Neuronal stem cell (in vitro differentiated cells): ENCODE data around the gene FYN.

Source experiments
- DNase-seq: peaks from one replicate; pipeline ENCODE4 v3.0.0-alpha.2; 2013; ENCODE audit warnings: low spot score
- H2AFZ ChIP-seq: one replicate; pipeline ENCODE4 v1.6.1; 2013; ENCODE audit warnings: mild to moderate bottlenecking, low read length, inconsistent platforms
- H2AK5ac ChIP-seq: 2 replicates; pipeline ENCODE4 v1.6.1; 2013; ENCODE audit warnings: low read depth, mild to moderate bottlenecking, inconsistent platforms, low read length, moderate library complexity, mixed read lengths
- H2BK120ac ChIP-seq: 2 replicates; pipeline ENCODE4 v1.6.1; 2013; ENCODE audit warnings: low read depth, mild to moderate bottlenecking, inconsistent platforms, low read length, moderate library complexity, mixed read lengths
- H2BK12ac ChIP-seq: one replicate; pipeline ENCODE4 v1.6.1; 2013; ENCODE audit warnings: low read length, inconsistent platforms
- H2BK15ac ChIP-seq: 2 replicates; pipeline ENCODE4 v1.6.1; 2013; ENCODE audit warnings: mild to moderate bottlenecking, low read length, inconsistent platforms, mixed read lengths
- H2BK5ac ChIP-seq: one replicate; pipeline ENCODE4 v1.6.1; 2013; ENCODE audit warnings: inconsistent platforms, mild to moderate bottlenecking, low read length, moderate library complexity
- H3K14ac ChIP-seq: one replicate; pipeline ENCODE4 v1.6.1; 2013; ENCODE audit warnings: low read length, inconsistent platforms
- H3K18ac ChIP-seq: 2 replicates; pipeline ENCODE4 v1.6.1; 2013; ENCODE audit warnings: low read length, inconsistent platforms
- H3K23ac ChIP-seq: 2 replicates; pipeline ENCODE4 v1.6.1; 2013; ENCODE audit warnings: low read depth, mild to moderate bottlenecking, mixed read lengths, low read length, inconsistent platforms; ENCODE audit not compliant: poor library complexity
- H3K27ac ChIP-seq: replicated peaks from 3 replicates; pipeline ENCODE4 v1.5.1; 2013; ENCODE audit warnings: low read length, inconsistent platforms
- H3K27me3 ChIP-seq, 3 experiments: 2 replicates each; pipeline ENCODE4 v1.6.1; 2013; ENCODE audit warnings: low read length in 3 of 3, mild to moderate bottlenecking in 2 of 3, inconsistent platforms in 1 of 3, low read depth in 1 of 3, mixed read lengths in 1 of 3, moderate library complexity in 1 of 3; ENCODE audit not compliant: control insufficient read depth in 3 of 3, insufficient read depth in 3 of 3
- H3K36me3 ChIP-seq, 2 donors: replicated peaks in 1 of 2; 2 replicates each; pipeline ENCODE4 v1.6.1; 2013; ENCODE audit warnings: low read length in 2 of 2; ENCODE audit not compliant: control insufficient read depth in 2 of 2, insufficient read depth in 2 of 2
- H3K4ac ChIP-seq: 2 replicates; pipeline ENCODE4 v1.6.1; 2013; ENCODE audit warnings: inconsistent platforms, mild to moderate bottlenecking, low read length, moderate library complexity
- H3K4me1 ChIP-seq, 2 donors: 1 replicate in 1 of 2; 2 replicates in 1 of 2; pipeline ENCODE4 v1.6.1; 2013; ENCODE audit warnings: low read length in 2 of 2, low read depth in 1 of 2; ENCODE audit not compliant: control insufficient read depth in 2 of 2, insufficient read depth in 1 of 2
- H3K4me2 ChIP-seq: one replicate; pipeline ENCODE4 v1.6.1; 2013; ENCODE audit warnings: mild to moderate bottlenecking, low read length, inconsistent platforms; ENCODE audit not compliant: insufficient read depth, poor library complexity, severe bottlenecking
- H3K4me3 ChIP-seq, 2 donors: 2 replicates each; pipeline ENCODE4 v1.5.1; 2013; ENCODE audit warnings: low read length in 2 of 2, mild to moderate bottlenecking in 2 of 2, inconsistent platforms in 1 of 2, moderate library complexity in 1 of 2
- H3K79me1 ChIP-seq: one replicate; pipeline ENCODE4 v1.6.1; 2013; ENCODE audit warnings: low read depth, mild to moderate bottlenecking, inconsistent platforms, low read length, moderate library complexity
- H3K9ac ChIP-seq: one replicate; pipeline ENCODE4 v1.6.1; 2013; ENCODE audit warnings: mild to moderate bottlenecking, low read depth, low read length, inconsistent platforms; ENCODE audit not compliant: poor library complexity
- H3K9me3 ChIP-seq, 2 donors: replicated peaks in 1 of 2; 2 replicates each; pipeline versions ENCODE3 to v1.6.1; 2013; ENCODE audit warnings: low read length in 2 of 2, mild to moderate bottlenecking in 2 of 2, inconsistent platforms in 1 of 2, low read depth in 1 of 2, mixed read lengths in 1 of 2, moderate library complexity in 1 of 2; ENCODE audit not compliant: control insufficient read depth in 2 of 2, insufficient read depth in 1 of 2
- H4K8ac ChIP-seq: one replicate; pipeline ENCODE4 v1.6.1; 2013; ENCODE audit warnings: low read depth, mild to moderate bottlenecking, inconsistent platforms, low read length, moderate library complexity
- H4K91ac ChIP-seq: one replicate; pipeline ENCODE4 v1.6.1; 2013; ENCODE audit warnings: low read length, low read depth, mild to moderate bottlenecking, inconsistent platforms; ENCODE audit not compliant: poor library complexity
- WGBS, 2 donors: extraction: QIAGEN DNeasy Blood & Tissue Kit; methylation state at CpG; one replicate each; pipeline ENCODE4 v1.1.7; 2013; ENCODE audit warnings: missing lambda C conversion rate in 2 of 2, mixed read lengths in 1 of 2; ENCODE audit not compliant: insufficient read length in 2 of 2, insufficient replicate concordance in 1 of 2; ENCODE audit errors: extremely low coverage in 2 of 2; 5-methylcytosine and 5-hydroxymethylcytosine counted together

FYN gene

DNA sequence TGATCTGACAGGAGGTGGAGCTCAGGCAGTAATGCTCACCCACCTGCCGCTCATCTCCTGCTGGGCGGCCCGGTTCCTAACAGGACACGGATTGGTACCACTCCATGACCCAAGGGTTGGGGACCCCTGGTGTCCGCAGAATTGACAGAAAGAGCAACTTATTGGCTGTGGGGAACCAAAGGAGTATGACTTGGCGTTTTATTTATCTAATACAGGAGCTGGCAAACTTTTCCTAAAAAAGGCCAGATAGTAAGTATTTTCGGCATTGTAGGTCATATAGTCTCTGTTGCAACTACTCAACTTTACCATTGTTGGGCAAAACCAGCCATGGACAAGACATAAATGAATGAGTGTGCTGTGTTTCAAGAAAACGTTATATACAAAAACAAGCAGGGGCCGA, 223.2 kb downstream of the FYN start:
- H3K27ac ChIP-seq: no peak overlapping the region
- no peak overlapping the region for H4K91ac ChIP-seq
- no peak overlapping the region for H2AK5ac ChIP-seq
- no peaks in the 10 kb centered on the region for H3K4me1 ChIP-seq
- no CpG with 5 or more reads among the region's 9 CpGs for WGBS, 2 donors
- H3K4me2 ChIP-seq: no peak overlapping the region
- H3K18ac ChIP-seq: no peak overlapping the region
- no peak overlapping the region for H3K4me3 ChIP-seq
- H2BK12ac ChIP-seq: no peak overlapping the region
- H4K8ac ChIP-seq: no peak overlapping the region
- H3K36me3 ChIP-seq: peaks cover 0 to 5% of the 10 kb centered on the region in 2 donors
- H3K9ac ChIP-seq: no peak overlapping the region
- no peak overlapping the region for H3K23ac ChIP-seq
- no peak overlapping the region for H3K4ac ChIP-seq
- H3K9me3 ChIP-seq: peaks cover 0 to 9% of the 10 kb centered on the region in 2 donors
- no peak overlapping the region for H2BK5ac ChIP-seq
- no peak overlapping the region for H2BK15ac ChIP-seq
- H3K79me1 ChIP-seq: no peaks in the 10 kb centered on the region
- no peak overlapping the region for H3K14ac ChIP-seq
- H2BK120ac ChIP-seq: no peak overlapping the region
- DNase-seq: no peak
- H2AFZ ChIP-seq: no peak overlapping the region
- H3K27me3 ChIP-seq: no peaks in the 10 kb centered on the region

DNA sequence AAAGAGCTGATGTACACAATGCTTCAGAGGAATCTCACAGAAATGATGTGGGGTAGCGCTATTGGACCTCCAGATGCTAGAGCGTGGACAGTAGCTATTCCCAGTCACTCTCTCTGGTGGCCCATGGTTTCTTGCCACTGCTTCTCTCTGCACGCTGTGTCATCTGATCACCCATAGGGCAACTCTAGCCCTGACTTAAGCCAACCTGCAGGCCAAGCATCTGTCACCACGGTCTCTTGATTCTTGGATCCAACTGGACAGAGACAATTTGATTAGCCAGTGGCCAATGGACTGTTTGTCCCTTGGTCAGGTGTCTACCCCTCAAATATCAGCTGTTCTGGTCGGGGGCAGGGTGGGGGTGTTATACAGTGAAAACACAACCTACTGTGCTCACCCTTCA, 225.2 kb downstream of the FYN start:
- no peak for DNase-seq
- H3K4me3 ChIP-seq: no peak overlapping the region
- no peaks in the 10 kb centered on the region for H3K79me1 ChIP-seq
- WGBS, 2 donors: no CpG with 5 or more reads among the region's 5 CpGs
- H3K36me3 ChIP-seq: peaks cover 0 to 5% of the 10 kb centered on the region in 2 donors
- H2AFZ ChIP-seq: no peak overlapping the region
- H3K14ac ChIP-seq: no peak overlapping the region
- no peak overlapping the region for H2BK15ac ChIP-seq
- H2AK5ac ChIP-seq: no peak overlapping the region
- H4K8ac ChIP-seq: no peak overlapping the region
- H3K9ac ChIP-seq: no peak overlapping the region
- no peak overlapping the region for H2BK12ac ChIP-seq
- H3K27me3 ChIP-seq: no peaks in the 10 kb centered on the region
- no peak overlapping the region for H3K18ac ChIP-seq
- H2BK5ac ChIP-seq: no peak overlapping the region
- no peak overlapping the region for H3K27ac ChIP-seq
- H3K4ac ChIP-seq: no peak overlapping the region
- no peak overlapping the region for H4K91ac ChIP-seq
- H3K23ac ChIP-seq: no peak overlapping the region
- H2BK120ac ChIP-seq: no peak overlapping the region
- no peaks in the 10 kb centered on the region for H3K4me1 ChIP-seq
- peaks cover 0 to 9% of the 10 kb centered on the region in 2 donors for H3K9me3 ChIP-seq
- no peak overlapping the region for H3K4me2 ChIP-seq

GRCh38 chr6:111646942-111647341, 226.3 kb downstream of the FYN start:
- H3K27me3 ChIP-seq: no peaks in the 10 kb centered on the region
- DNase-seq: no peak
- no peak overlapping the region for H3K23ac ChIP-seq
- H2BK15ac ChIP-seq: no peak overlapping the region
- no peak overlapping the region for H3K4me2 ChIP-seq
- peaks cover 0 to 5% of the 10 kb centered on the region in 2 donors for H3K36me3 ChIP-seq
- H3K4me3 ChIP-seq: no peak overlapping the region
- H2AK5ac ChIP-seq: no peak overlapping the region
- no peak overlapping the region for H2BK120ac ChIP-seq
- H3K27ac ChIP-seq: no peak overlapping the region
- no peak overlapping the region for H4K91ac ChIP-seq
- no peak overlapping the region for H4K8ac ChIP-seq
- no peak overlapping the region for H3K4ac ChIP-seq
- H3K79me1 ChIP-seq: no peaks in the 10 kb centered on the region
- H2AFZ ChIP-seq: no peak overlapping the region
- H3K18ac ChIP-seq: no peak overlapping the region
- no CpG with 5 or more reads among the region's 8 CpGs for WGBS, 2 donors
- no peak overlapping the region for H3K14ac ChIP-seq
- H3K9ac ChIP-seq: no peak overlapping the region
- no peaks in the 10 kb centered on the region for H3K4me1 ChIP-seq
- H2BK5ac ChIP-seq: no peak overlapping the region
- H2BK12ac ChIP-seq: no peak overlapping the region
- peaks cover 0 to 9% of the 10 kb centered on the region in 2 donors for H3K9me3 ChIP-seq

- Histone ChIP-seq H3K9me3 (peaks cover 0 to 9% of the 10 kb centered on the region in 2 donors), H3K4ac (no peak overlapping the region), H2BK5ac (no peak overlapping the region), H3K79me1 (no peaks in the 10 kb centered on the region), H2BK120ac (no peak overlapping the region), H3K4me3 (no peak overlapping the region), H3K23ac (no peak overlapping the region), H3K14ac (no peak overlapping the region), H3K9ac (no peak overlapping the region), H4K8ac (no peak overlapping the region), H2AK5ac (no peak overlapping the region), H3K18ac (no peak overlapping the region), H2BK15ac (no peak overlapping the region), H3K27me3 (no peaks in the 10 kb centered on the region), H2AFZ (no peak overlapping the region), H3K4me1 (no peaks in the 10 kb centered on the region), H3K27ac (no peak overlapping the region), H3K36me3 (peaks cover 0 to 5% of the 10 kb centered on the region in 2 donors), H4K91ac (no peak overlapping the region), H3K4me2 (no peak overlapping the region), H2BK12ac (no peak overlapping the region)
- WGBS, 2 donors: no CpG with 5 or more reads among the region's 2 CpGs
- DNase-seq: no peak
Observed at GRCh38 chr6:111646034-111646433, 227.2 kb downstream of the FYN start.
